BLaER1 treated with 17β-estradiol and CSF1 and Interleukin-3, amounts not matched to agents 10 nM and 100 nM (cell line): ENCODE measurements around the gene ZNF865.

Experiments used
- H3K27ac ChIP-seq, 11 experiments: shearing (Covaris generic); formaldehyde crosslinking; 2 replicates each; pipeline ENCODE4 v1.8.1; 2022
- H3K27me3 ChIP-seq, 11 experiments: shearing (Covaris generic); formaldehyde crosslinking; 2 replicates each; pipeline ENCODE4 v1.8.1; 2022
- H3K36me3 ChIP-seq, 11 experiments: shearing (Covaris generic); formaldehyde crosslinking; 2 replicates each; pipeline ENCODE4 v1.8.1; 2022
- H3K4me1 ChIP-seq, 10 experiments: shearing (Covaris generic); formaldehyde crosslinking; 2 replicates each; pipeline ENCODE4 v1.8.1; 2022
- H3K4me2 ChIP-seq, 11 experiments: shearing (Covaris generic); formaldehyde crosslinking; 2 replicates each; pipeline ENCODE4 v1.8.1; 2022
- H3K4me3 ChIP-seq, 10 experiments: shearing (Covaris generic); formaldehyde crosslinking; 2 replicates each; pipeline ENCODE4 v1.8.1; 2022
- H3K9ac ChIP-seq, 11 experiments: shearing (Covaris generic); formaldehyde crosslinking; 2 replicates each; pipeline ENCODE4 v1.8.1; 2022
- H3K9me3 ChIP-seq, 11 experiments: shearing (Covaris generic); formaldehyde crosslinking; replicated peaks in 1 of 11; 2 replicates each; pipeline ENCODE4 v1.8.1; 2022
- H4K20me1 ChIP-seq, 11 experiments: shearing (Covaris generic); formaldehyde crosslinking; 2 replicates each; pipeline ENCODE4 v1.8.1; 2022
- Cebpa-rat ChIP-seq, 11 experiments: shearing (Covaris generic); IDR thresholded peaks; 2 replicates each; pipeline ENCODE4 v1.8.1; 2022

Gene ZNF865

DNA sequence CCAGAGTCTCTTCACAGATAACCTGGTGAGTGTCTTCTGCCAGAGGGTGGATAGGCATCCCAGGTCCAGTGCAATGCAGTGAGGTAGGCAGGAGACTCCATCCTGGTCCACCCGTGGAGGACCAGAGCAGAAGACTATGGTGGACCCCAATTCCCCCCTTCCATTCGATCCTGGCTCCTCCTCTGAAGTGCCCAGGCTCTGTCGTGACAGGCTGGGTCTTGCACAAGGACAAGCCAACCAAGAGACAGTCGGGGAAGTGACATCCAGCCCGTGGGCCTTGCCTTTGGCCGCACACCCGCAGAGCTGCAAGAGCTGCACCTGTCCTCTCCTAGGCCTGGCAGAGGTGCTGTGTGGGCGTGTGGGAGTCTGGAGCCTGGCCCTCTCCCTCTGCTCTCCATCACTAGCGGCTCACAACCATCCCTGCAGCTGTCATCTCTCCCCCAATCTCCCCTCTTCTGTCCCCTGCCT lies 15.8 kb downstream of the ZNF865 start:
- H3K4me1 ChIP-seq: peaks cover 26 to 40% (median 31%) of the 10 kb centered on the region in 10 experiments
- H3K4me2 ChIP-seq: peak overlapping the region in 8 of 11 experiments; percentile 13 to 78 (median 62); a peak in 12 of 22 replicates
- H3K9me3 ChIP-seq: no peaks in the 10 kb centered on the region
- no peak overlapping the region for H3K4me3 ChIP-seq
- H3K27me3 ChIP-seq: no peaks in the 10 kb centered on the region
- H3K36me3 ChIP-seq: peaks cover 31 to 58% (median 38%) of the 10 kb centered on the region in 11 experiments
- H3K9ac ChIP-seq: peak overlapping the region in 1 of 11 experiments; percentile 13; a peak in 1 of 22 replicates
- no peak for TF ChIP-seq Cebpa-rat (IDR thresholded peaks at IDR 0.05)
- peaks cover 5 to 25% (median 13%) of the 10 kb centered on the region in 11 experiments; a peak in 13 of 22 replicates for H4K20me1 ChIP-seq
- peak overlapping the region in 9 of 11 experiments; percentile 42 to 65 (median 54); a peak in 15 of 22 replicates for H3K27ac ChIP-seq

DNA sequence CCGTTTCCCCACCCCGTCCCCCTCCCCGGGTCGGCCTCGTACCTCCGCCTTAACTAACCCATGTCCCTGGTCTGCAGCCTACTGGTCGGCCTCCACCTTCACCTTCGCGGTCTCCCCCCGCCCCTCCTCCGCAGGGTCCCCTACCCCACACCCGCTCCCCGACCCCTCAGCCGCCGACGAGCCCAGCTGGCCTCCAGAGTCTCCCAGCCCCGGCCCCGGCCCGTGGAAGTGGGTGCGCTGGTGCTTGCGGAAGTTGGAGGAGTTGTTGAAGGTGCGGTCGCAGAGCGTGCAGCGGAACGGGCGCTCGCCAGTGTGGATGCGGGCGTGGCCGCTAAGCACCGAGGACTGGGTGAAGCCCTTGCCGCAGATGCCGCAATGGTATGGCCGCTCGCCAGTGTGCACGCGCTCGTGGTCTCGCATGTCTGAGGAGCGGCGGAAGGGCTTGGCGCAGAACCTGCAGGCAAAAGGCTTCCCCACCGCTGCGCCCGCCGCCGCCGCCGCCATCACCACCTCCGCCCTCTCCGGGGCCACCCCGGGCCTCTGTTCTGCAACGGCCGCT lies 16.3 kb downstream of the ZNF865 start:
- H3K9ac ChIP-seq: no peak overlapping the region
- peaks cover 26 to 53% (median 33%) of the 10 kb centered on the region in 11 experiments for H3K36me3 ChIP-seq
- no peak for TF ChIP-seq Cebpa-rat (IDR thresholded peaks at IDR 0.05)
- H3K9me3 ChIP-seq: no peaks in the 10 kb centered on the region
- no peak overlapping the region for H3K4me2 ChIP-seq
- no peak overlapping the region for H3K4me3 ChIP-seq
- peaks cover 0 to 20% (median 13%) of the 10 kb centered on the region in 11 experiments; a peak in 11 of 22 replicates for H4K20me1 ChIP-seq
- H3K4me1 ChIP-seq: peaks cover 27 to 40% (median 32%) of the 10 kb centered on the region in 10 experiments
- no peak overlapping the region for H3K27ac ChIP-seq
- H3K27me3 ChIP-seq: no peaks in the 10 kb centered on the region

DNA sequence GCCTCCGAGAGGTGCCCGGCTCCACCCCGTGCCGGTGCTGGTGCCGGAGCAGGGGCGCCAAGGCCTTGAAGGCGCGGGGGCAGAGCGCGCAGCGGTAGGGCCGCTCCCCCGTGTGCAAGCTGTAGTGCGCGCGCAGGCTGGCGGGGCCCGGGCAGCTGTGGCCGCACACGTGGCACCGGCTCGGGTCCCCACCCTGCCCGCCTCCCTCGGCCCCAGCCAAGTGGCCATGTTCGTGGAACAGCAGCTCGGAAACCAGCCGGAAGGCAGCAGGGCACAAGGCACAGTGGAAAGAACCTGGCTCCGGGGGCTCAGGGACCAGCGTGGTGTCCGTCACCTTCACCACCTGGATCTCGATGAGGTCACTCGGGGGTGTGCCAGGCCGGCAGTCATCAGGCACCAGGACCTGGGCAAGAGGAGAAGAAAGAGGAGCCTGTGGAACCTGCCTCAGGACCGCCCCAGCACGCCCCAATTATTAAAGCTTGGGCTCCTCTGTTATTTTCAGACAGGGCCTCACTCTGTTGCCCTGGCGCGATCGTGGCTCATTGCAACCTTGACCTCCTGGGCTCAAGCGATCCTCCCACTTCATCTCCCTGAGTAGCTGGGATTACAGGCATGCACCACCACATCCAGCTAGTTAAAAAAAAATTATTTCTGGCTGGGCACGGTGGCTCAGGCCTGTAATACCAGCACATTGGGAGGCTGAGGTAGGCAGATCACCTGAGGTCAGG lies 17.0 kb downstream of the ZNF865 start:
- Histone ChIP-seq H3K36me3 (peaks cover 21 to 48% (median 28%) of the 10 kb centered on the region in 11 experiments), H3K27me3 (no peaks in the 10 kb centered on the region), H4K20me1 (peaks cover 0 to 20% (median 12%) of the 10 kb centered on the region in 11 experiments; a peak in 10 of 22 replicates), H3K4me2 (no peak overlapping the region), H3K27ac (no peak overlapping the region), H3K9ac (no peak overlapping the region), H3K4me3 (no peak overlapping the region), H3K4me1 (peaks cover 27 to 40% (median 32%) of the 10 kb centered on the region in 10 experiments), H3K9me3 (no peaks in the 10 kb centered on the region)
- TF ChIP-seq Cebpa-rat (IDR thresholded peaks at IDR 0.05): no peak

DNA sequence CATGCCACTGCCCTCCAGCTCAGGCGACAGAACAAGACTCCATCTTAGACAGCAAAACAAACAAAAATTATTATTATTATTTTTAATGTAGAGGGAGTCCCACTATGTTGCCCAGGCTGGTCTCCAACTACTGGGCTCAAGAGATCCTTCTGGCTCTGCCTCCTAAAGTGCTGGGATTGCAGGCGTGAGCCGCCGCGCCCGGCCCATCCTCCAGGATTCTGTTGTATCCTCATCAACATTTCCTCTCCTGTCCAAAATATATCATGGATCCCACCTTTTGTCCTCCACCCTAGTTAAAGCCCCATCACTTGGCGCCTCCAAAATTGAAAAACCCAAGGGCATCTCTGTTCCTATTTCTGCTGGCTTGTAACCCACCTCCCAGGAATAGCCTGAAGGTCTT lies 17.7 kb downstream of the ZNF865 start:
- Histone ChIP-seq H3K9me3 (no peaks in the 10 kb centered on the region), H3K27me3 (no peaks in the 10 kb centered on the region), H3K9ac (no peak overlapping the region), H3K4me3 (no peak overlapping the region), H3K4me1 (peaks cover 27 to 40% (median 32%) of the 10 kb centered on the region in 10 experiments), H3K4me2 (peak overlapping the region in 10 of 11 experiments; percentile 9 to 35 (median 20); a peak in 7 of 22 replicates), H3K27ac (peak overlapping the region in 1 of 11 experiments; percentile 29; a peak in 1 of 22 replicates), H4K20me1 (peaks cover 0 to 20% (median 12%) of the 10 kb centered on the region in 11 experiments; a peak in 10 of 22 replicates), H3K36me3 (peaks cover 16 to 41% (median 22%) of the 10 kb centered on the region in 11 experiments; a peak in 19 of 22 replicates)
- TF ChIP-seq Cebpa-rat (IDR thresholded peaks at IDR 0.05): no peak

DNA sequence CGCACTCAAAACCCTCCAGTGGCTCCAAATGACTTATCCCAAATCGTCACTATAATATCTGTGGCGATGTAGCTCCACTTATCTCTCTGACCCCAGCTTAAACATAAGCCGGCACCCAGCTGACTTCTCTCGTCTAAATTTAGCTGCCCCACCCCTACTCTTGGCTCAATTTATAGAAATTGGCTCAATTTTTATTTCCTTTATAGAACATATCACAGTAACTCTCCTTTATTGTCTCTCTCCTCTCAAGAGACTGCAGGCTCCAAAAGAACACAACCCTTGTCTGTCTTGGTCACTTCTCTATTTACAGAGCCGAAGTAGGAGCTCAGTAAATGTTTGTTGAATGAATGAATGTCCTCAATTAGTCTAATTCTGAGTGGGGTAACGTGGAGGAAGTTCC lies 18.1 kb downstream of the ZNF865 start:
- Histone ChIP-seq H3K9ac (peak overlapping the region in 1 of 11 experiments; percentile 18; a peak in 1 of 22 replicates), H3K36me3 (peaks cover 16 to 36% (median 21%) of the 10 kb centered on the region in 11 experiments; a peak in 19 of 22 replicates), H3K4me2 (peak overlapping the region; percentile 9 to 50 (median 24); a peak in 13 of 22 replicates), H4K20me1 (peaks cover 0 to 20% (median 12%) of the 10 kb centered on the region in 11 experiments; a peak in 10 of 22 replicates), H3K4me3 (peak overlapping the region in 9 of 10 experiments; percentile 32 to 61 (median 55); a peak in 14 of 20 replicates), H3K27me3 (no peaks in the 10 kb centered on the region), H3K27ac (peak overlapping the region in 5 of 11 experiments; percentile 9 to 47 (median 21); a peak in 5 of 22 replicates), H3K4me1 (peaks cover 30 to 40% (median 34%) of the 10 kb centered on the region in 10 experiments), H3K9me3 (no peaks in the 10 kb centered on the region)
- TF ChIP-seq Cebpa-rat (IDR thresholded peaks at IDR 0.05): no peak

DNA sequence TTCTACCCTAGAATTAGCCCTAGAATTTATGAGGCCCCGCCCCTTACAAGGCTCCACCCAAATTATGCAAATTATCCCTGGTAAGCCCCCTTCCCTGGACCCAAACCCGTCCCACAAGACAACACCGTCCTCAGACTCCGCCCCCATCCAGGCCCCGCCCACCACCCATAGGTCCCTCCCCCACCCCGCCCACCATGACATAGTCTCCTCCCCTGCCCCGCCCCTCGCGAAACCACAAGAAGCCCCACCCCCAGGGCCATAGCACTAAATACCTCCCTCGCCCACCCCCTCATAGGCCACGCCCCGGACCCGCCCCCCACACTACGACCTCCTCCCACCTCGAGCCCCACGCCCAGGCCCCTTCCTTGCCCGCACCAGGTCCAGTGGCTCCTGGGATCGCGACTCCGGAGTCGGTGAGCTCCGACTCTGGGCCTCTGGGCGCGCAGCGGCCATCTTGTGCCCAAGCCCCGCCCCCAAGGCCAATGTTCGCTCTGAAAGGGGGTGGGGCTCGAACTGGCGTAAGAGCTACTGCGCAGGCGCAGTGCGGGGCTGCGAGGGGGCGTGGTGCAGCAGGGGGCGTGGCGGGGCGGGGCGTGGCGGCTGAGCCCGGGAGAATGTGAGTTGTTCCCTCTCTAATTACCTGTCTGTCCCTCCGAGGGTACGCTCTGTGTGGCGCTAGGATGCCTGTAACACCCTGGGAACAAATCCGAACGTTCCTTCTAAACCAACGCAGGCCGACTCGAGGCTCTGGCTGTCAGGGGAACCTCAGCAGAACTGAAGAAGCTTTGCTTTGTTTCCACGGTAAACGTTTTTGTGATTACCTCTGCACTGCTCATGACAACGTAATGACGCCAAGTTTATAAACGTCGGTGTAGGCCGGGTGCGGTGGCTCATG lies 18.9 kb downstream of the ZNF865 start, which contains the start of gene ZNF784:
ZNF784 (minus strand) TSS at position 458 of the 895 bp plus-strand sequence; CDS start at position 453, 5 bp downstream.
- Histone ChIP-seq H3K4me1 (peaks cover 37 to 47% (median 41%) of the 10 kb centered on the region in 10 experiments), H3K4me2 (peak within 1 kb of the TSS; percentile 69 to 91 (median 83)), H3K27ac (peak within 1 kb of the TSS; percentile 76 to 94 (median 87); a peak in 21 of 22 replicates), H3K4me3 (peak within 1 kb of the TSS; percentile 48 to 72 (median 60)), H3K9me3 (no peaks in the 10 kb centered on the region), H3K9ac (peak within 1 kb of the TSS; percentile 77 to 91 (median 85)), H3K36me3 (peaks cover 16 to 32% (median 20%) of the 10 kb centered on the region in 11 experiments; a peak in 19 of 22 replicates), H4K20me1 (peaks cover 0 to 20% (median 11%) of the 10 kb centered on the region in 11 experiments; a peak in 10 of 22 replicates), H3K27me3 (no peaks in the 10 kb centered on the region)
- no peak for TF ChIP-seq Cebpa-rat (IDR thresholded peaks at IDR 0.05)

DNA sequence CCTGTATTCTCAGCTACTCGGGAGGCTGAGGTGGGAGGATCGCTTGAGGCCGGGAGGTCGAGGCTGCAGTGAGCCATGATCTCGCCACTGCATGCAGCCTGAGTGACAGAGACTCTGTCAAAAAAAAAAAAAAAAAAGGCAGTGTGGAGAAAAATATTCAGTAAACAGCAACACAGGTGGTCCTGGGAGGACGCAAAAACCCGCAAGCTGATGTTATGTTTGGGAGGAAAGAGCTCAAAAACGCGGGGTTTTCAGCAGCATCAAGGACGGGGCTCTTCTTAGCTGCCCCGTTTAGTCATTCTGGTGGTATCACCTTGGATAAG lies 19.5 kb downstream of the ZNF865 start:
- H3K4me2 ChIP-seq: peak overlapping the region; percentile 69 to 91 (median 83)
- H3K9me3 ChIP-seq: no peaks in the 10 kb centered on the region
- TF ChIP-seq Cebpa-rat (IDR thresholded peaks at IDR 0.05): no peak
- H3K9ac ChIP-seq: peak overlapping the region; percentile 77 to 91 (median 85); a peak in 20 of 22 replicates
- H3K27ac ChIP-seq: peak overlapping the region in 8 of 11 experiments; percentile 80 to 94 (median 86); a peak in 10 of 22 replicates
- no peaks in the 10 kb centered on the region for H3K27me3 ChIP-seq
- peaks cover 39 to 49% (median 45%) of the 10 kb centered on the region in 10 experiments for H3K4me1 ChIP-seq
- H3K4me3 ChIP-seq: peak overlapping the region; percentile 48 to 72 (median 60)
- peaks cover 0 to 20% (median 11%) of the 10 kb centered on the region in 11 experiments; a peak in 10 of 22 replicates for H4K20me1 ChIP-seq
- peaks cover 16 to 27% (median 19%) of the 10 kb centered on the region in 11 experiments; a peak in 19 of 22 replicates for H3K36me3 ChIP-seq

DNA sequence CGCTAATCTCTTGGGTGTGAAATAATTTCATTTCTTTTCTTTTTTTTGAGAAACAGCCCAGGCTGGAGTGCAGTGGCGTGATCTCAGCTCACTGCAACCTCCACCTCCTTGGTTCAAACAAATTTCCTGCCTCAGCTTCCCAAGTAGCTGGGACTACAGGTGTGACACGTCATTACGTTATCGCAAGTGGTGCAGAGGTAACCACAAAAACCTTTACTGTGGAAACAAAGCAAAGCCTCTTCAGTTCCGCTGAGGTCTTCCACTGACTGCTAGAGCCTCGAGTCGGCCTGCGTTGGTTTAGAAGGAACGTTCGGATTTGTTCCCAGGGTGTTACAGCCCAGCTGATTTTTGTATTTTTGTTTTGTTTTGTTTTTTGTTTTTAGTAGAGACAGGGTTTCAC lies 20.9 kb downstream of the ZNF865 start:
- Histone ChIP-seq H3K27ac (no peak overlapping the region), H3K4me2 (no peak overlapping the region), H4K20me1 (peaks cover 0 to 20% (median 4%) of the 10 kb centered on the region in 11 experiments; a peak in 10 of 22 replicates), H3K9ac (no peak overlapping the region; a peak in 1 of 22 replicates), H3K9me3 (no peaks in the 10 kb centered on the region), H3K36me3 (peaks cover 6 to 13% (median 9%) of the 10 kb centered on the region in 11 experiments; a peak in 16 of 22 replicates), H3K4me1 (peaks cover 26 to 47% (median 38%) of the 10 kb centered on the region in 10 experiments), H3K27me3 (no peaks in the 10 kb centered on the region), H3K4me3 (no peak overlapping the region)
- TF ChIP-seq Cebpa-rat (IDR thresholded peaks at IDR 0.05): no peak
